ENCODE data around the gene PKDCC.

PKDCC gene

GRCh38 chr2:42043789-42044394 lies 3.9 kb upstream of the PKDCC start:
- Histone ChIP-seq H3K9me3 (ENCODE audit: control insufficient read depth in 2 of 2, low read length in 2 of 2) (no peaks in the 10 kb centered on the region), H3K9ac (ENCODE audit: low read length in 2 of 2) (no peak overlapping the region), H3K27me3 (ENCODE audit: control insufficient read depth in 1 of 2, insufficient read depth in 2 of 2, low read length in 2 of 2) (no peaks in the 10 kb centered on the region), H3K4me3 (ENCODE audit: low read length in 2 of 2) (no peak overlapping the region), H3K27ac (ENCODE audit: low read length) (no peak overlapping the region), H3K36me3 (ENCODE audit: control insufficient read depth in 2 of 2, insufficient read depth in 2 of 2, low read length in 2 of 2) (no peaks in the 10 kb centered on the region), H3K4me1 (ENCODE audit: control insufficient read depth, insufficient read depth, low read length) (peaks cover 17% of the 10 kb centered on the region)

GRCh38 chr2:42044939-42045338 lies 2.9 kb upstream of the PKDCC start:
- Histone ChIP-seq H3K27ac (ENCODE audit: low read length) (no peak overlapping the region), H3K27me3 (ENCODE audit: control insufficient read depth in 1 of 2, insufficient read depth in 2 of 2, low read length in 2 of 2) (no peaks in the 10 kb centered on the region), H3K4me1 (ENCODE audit: control insufficient read depth, insufficient read depth, low read length) (peaks cover 24% of the 10 kb centered on the region), H3K9me3 (ENCODE audit: control insufficient read depth in 2 of 2, low read length in 2 of 2) (no peaks in the 10 kb centered on the region), H3K36me3 (ENCODE audit: control insufficient read depth in 2 of 2, insufficient read depth in 2 of 2, low read length in 2 of 2) (no peaks in the 10 kb centered on the region), H3K4me3 (ENCODE audit: low read length in 2 of 2) (no peak overlapping the region), H3K9ac (ENCODE audit: low read length in 2 of 2) (no peak overlapping the region)

DNA sequence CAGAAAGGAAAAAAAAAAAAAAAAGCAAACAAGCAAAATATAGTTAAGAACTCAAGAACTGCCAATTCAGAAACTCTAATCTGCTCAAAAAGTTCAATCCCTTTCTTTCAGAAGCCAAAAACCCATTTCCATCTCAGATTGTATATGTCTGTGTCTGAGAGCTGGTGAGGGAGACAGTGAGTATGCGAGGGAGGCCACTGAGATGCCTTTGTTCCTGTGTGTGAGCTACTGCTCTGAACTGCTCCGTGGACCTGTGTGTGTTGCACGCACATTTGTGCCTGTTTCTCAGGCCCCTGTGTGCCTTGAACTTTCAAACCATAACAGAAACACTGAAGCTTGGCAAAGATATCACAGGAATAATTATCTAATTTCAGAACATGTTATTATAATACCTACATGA lies 2.5 kb upstream of the PKDCC start:
- H3K4me1 ChIP-seq (ENCODE audit: control insufficient read depth, insufficient read depth, low read length), result peaks cover 26% of the 10 kb centered on the region
- no peak overlapping the region for H3K9ac ChIP-seq (ENCODE audit: low read length in 2 of 2)
- peak overlapping the region; percentile 60 for H3K27ac ChIP-seq (ENCODE audit: low read length)
- no peak overlapping the region for H3K4me3 ChIP-seq (ENCODE audit: low read length in 2 of 2)
- no peaks in the 10 kb centered on the region for H3K36me3 ChIP-seq (ENCODE audit: control insufficient read depth in 2 of 2, insufficient read depth in 2 of 2, low read length in 2 of 2)
- H3K9me3 ChIP-seq (ENCODE audit: control insufficient read depth in 2 of 2, low read length in 2 of 2), result no peaks in the 10 kb centered on the region
- H3K27me3 ChIP-seq (ENCODE audit: control insufficient read depth in 1 of 2, insufficient read depth in 2 of 2, low read length in 2 of 2), result no peaks in the 10 kb centered on the region

GRCh38 chr2:42045848-42046748 lies 1.7 kb upstream of the PKDCC start:
- no peaks in the 10 kb centered on the region for H3K36me3 ChIP-seq (ENCODE audit: control insufficient read depth in 2 of 2, insufficient read depth in 2 of 2, low read length in 2 of 2)
- no peak overlapping the region for H3K9ac ChIP-seq (ENCODE audit: low read length in 2 of 2)
- H3K27me3 ChIP-seq (ENCODE audit: control insufficient read depth in 1 of 2, insufficient read depth in 2 of 2, low read length in 2 of 2), result no peaks in the 10 kb centered on the region
- no peaks in the 10 kb centered on the region for H3K9me3 ChIP-seq (ENCODE audit: control insufficient read depth in 2 of 2, low read length in 2 of 2)
- H3K27ac ChIP-seq (ENCODE audit: low read length), result peak overlapping the region; percentile 60
- peaks cover 34% of the 10 kb centered on the region for H3K4me1 ChIP-seq (ENCODE audit: control insufficient read depth, insufficient read depth, low read length)
- H3K4me3 ChIP-seq (ENCODE audit: low read length in 2 of 2), result peak overlapping the region in 1 of 2 donors; percentile 8

- no peaks in the 10 kb centered on the region for H3K36me3 ChIP-seq (ENCODE audit: control insufficient read depth in 2 of 2, insufficient read depth in 2 of 2, low read length in 2 of 2)
- H3K9ac ChIP-seq (ENCODE audit: low read length in 2 of 2), result peak overlapping the region; percentile 71 to 73
- no peaks in the 10 kb centered on the region for H3K9me3 ChIP-seq (ENCODE audit: control insufficient read depth in 2 of 2, low read length in 2 of 2)
- no peaks in the 10 kb centered on the region for H3K27me3 ChIP-seq (ENCODE audit: control insufficient read depth in 1 of 2, insufficient read depth in 2 of 2, low read length in 2 of 2)
- H3K4me3 ChIP-seq (ENCODE audit: low read length in 2 of 2), result peak overlapping the region; percentile 67 to 79
- peak overlapping the region; percentile 75 for H3K27ac ChIP-seq (ENCODE audit: low read length)
- H3K4me1 ChIP-seq (ENCODE audit: control insufficient read depth, insufficient read depth, low read length), result peaks cover 41% of the 10 kb centered on the region
Observed at GRCh38 chr2:42046819-42047487, 868 bp upstream of the PKDCC start.

- H3K4me1 ChIP-seq (ENCODE audit: control insufficient read depth, insufficient read depth, low read length), result peaks cover 56% of the 10 kb centered on the region
- peak overlapping the region; percentile 92 to 96 for H3K4me3 ChIP-seq (ENCODE audit: low read length in 2 of 2)
- H3K36me3 ChIP-seq (ENCODE audit: control insufficient read depth in 2 of 2, insufficient read depth in 2 of 2, low read length in 2 of 2), result no peaks in the 10 kb centered on the region
- no peaks in the 10 kb centered on the region for H3K27me3 ChIP-seq (ENCODE audit: control insufficient read depth in 1 of 2, insufficient read depth in 2 of 2, low read length in 2 of 2)
- H3K9ac ChIP-seq (ENCODE audit: low read length in 2 of 2), result peak overlapping the region; percentile 80 to 91
- peak overlapping the region; percentile 94 for H3K27ac ChIP-seq (ENCODE audit: low read length)
- no peaks in the 10 kb centered on the region for H3K9me3 ChIP-seq (ENCODE audit: control insufficient read depth in 2 of 2, low read length in 2 of 2)
Observed at GRCh38 chr2:42048299-42049220, 739 bp downstream of the PKDCC start.

GRCh38 chr2:42049221-42050009 lies 1.6 kb downstream of the PKDCC start:
- Histone ChIP-seq H3K4me3 (ENCODE audit: low read length in 2 of 2) (peak overlapping the region; percentile 92 to 96), H3K4me1 (ENCODE audit: control insufficient read depth, insufficient read depth, low read length) (peaks cover 65% of the 10 kb centered on the region), H3K36me3 (ENCODE audit: control insufficient read depth in 2 of 2, insufficient read depth in 2 of 2, low read length in 2 of 2) (no peaks in the 10 kb centered on the region), H3K27ac (ENCODE audit: low read length) (peak overlapping the region; percentile 94), H3K9ac (ENCODE audit: low read length in 2 of 2) (peak overlapping the region; percentile 80 to 91), H3K9me3 (ENCODE audit: control insufficient read depth in 2 of 2, low read length in 2 of 2) (no peaks in the 10 kb centered on the region), H3K27me3 (ENCODE audit: control insufficient read depth in 1 of 2, insufficient read depth in 2 of 2, low read length in 2 of 2) (no peaks in the 10 kb centered on the region)

DNA sequence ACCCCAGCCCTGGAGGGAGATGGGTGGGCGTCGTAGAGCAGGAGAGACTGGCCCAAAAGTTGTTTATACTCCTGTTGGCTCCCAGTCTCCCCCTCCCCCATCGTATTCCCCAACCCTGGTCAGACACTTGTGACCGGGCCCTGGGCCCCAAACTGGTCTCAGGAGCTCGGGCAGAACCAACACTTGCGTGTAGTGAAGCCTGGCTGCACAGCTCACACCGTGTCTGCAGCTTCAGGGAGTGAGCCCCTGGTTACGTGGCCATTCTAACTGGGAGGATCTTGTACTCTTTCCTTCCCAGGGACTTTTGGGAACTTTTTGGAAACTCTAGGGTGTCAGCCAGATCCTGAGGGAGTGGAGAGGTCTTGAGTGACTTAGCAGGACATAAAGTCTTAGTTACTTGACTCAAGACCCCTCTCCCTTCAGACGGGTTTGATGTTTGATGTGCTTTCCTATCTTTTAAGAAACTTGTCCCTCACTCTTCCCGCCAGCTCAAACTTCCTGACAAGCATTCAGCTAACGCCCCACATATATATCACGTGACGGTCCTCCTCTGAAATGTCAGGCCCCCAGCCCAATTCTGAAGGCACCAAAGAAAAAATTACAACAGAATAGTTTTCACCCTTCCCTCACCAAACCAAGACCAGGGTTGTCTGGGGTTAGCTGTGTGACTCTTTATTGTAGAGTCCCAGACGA lies 2.3 kb downstream of the PKDCC start:
- H3K27me3 ChIP-seq (ENCODE audit: control insufficient read depth in 1 of 2, insufficient read depth in 2 of 2, low read length in 2 of 2), result no peaks in the 10 kb centered on the region
- peak overlapping the region; percentile 94 for H3K27ac ChIP-seq (ENCODE audit: low read length)
- H3K4me1 ChIP-seq (ENCODE audit: control insufficient read depth, insufficient read depth, low read length), result peaks cover 72% of the 10 kb centered on the region
- H3K9me3 ChIP-seq (ENCODE audit: control insufficient read depth in 2 of 2, low read length in 2 of 2), result no peaks in the 10 kb centered on the region
- H3K36me3 ChIP-seq (ENCODE audit: control insufficient read depth in 2 of 2, insufficient read depth in 2 of 2, low read length in 2 of 2), result peaks cover under 1 to 4% of the 10 kb centered on the region in 2 donors
- H3K9ac ChIP-seq (ENCODE audit: low read length in 2 of 2), result peak overlapping the region; percentile 80 to 91
- peak overlapping the region; percentile 92 to 96 for H3K4me3 ChIP-seq (ENCODE audit: low read length in 2 of 2)
